ENCODE results near the gene ZNF283.
"Not testable (repeated sequence)": the region's sequence is repeated elsewhere in the genome, so short reads cannot be mapped to it uniquely, and the experiment has no call there.

ZNF283 gene

GRCh38 chr19:43814663-43815352 is 12.3 kb upstream of the ZNF283 start:
- Histone ChIP-seq H2AFZ (ENCODE audit: insufficient read depth, low read length, poor library complexity) (no peak overlapping the region), H3K27ac (ENCODE audit: low read depth, low read length) (no peak overlapping the region), H3K9me3 (ENCODE audit: insufficient read depth, low read depth, low read length) (no peaks in the 10 kb centered on the region), H3K4me2 (ENCODE audit: low read length) (no peak overlapping the region), H3K79me1 (ENCODE audit: low read length) (no peaks in the 10 kb centered on the region), H3K9ac (ENCODE audit: low read length) (no peak overlapping the region), H4K8ac (ENCODE audit: low read depth, low read length) (no peak overlapping the region), H3K27me3 (ENCODE audit: insufficient read depth, low read length) (no peaks in the 10 kb centered on the region), H3K14ac (ENCODE audit: low read length) (no peak overlapping the region), H3K4me3 (ENCODE audit: low read depth, low read length) (no peak overlapping the region), H2BK12ac (ENCODE audit: low read length) (no peak overlapping the region), H3K79me2 (ENCODE audit: control insufficient read depth, insufficient read depth, low read length, poor library complexity) (no peaks in the 10 kb centered on the region), H3K18ac (ENCODE audit: low read length) (no peak overlapping the region), H3K4me1 (ENCODE audit: control insufficient read depth in 1 of 2, insufficient read depth in 2 of 2, low read length in 2 of 2) (no peaks in the 10 kb centered on the region), H2BK120ac (ENCODE audit: insufficient read depth, low read length, poor library complexity) (no peak overlapping the region), H3K36me3 (ENCODE audit: control insufficient read depth in 1 of 2, insufficient read depth in 2 of 2, low read length in 2 of 2) (no peaks in the 10 kb centered on the region), H3K4ac (ENCODE audit: low read depth, low read length) (no peak overlapping the region), H2BK5ac (ENCODE audit: low read depth, low read length, poor library complexity) (no peak overlapping the region), H4K12ac (ENCODE audit: low read depth, low read length) (no peak overlapping the region), H3K23ac (ENCODE audit: low read length) (no peak overlapping the region), H2AK5ac (ENCODE audit: low read length) (no peak overlapping the region), H4K91ac (ENCODE audit: low read depth, low read length) (no peak overlapping the region)
- peak; percentile 60 to 63 for DNase-seq
- no CpG with 5 or more reads among the region's 5 CpGs for WGBS (ENCODE audit: extremely low coverage, insufficient coverage, insufficient read length)

- H2AFZ ChIP-seq (ENCODE audit: insufficient read depth, low read length, poor library complexity); H3K9me3 ChIP-seq (ENCODE audit: insufficient read depth, low read depth, low read length); DNase-seq; H3K27ac ChIP-seq (ENCODE audit: low read depth, low read length); H3K23ac ChIP-seq (ENCODE audit: low read length); H3K14ac ChIP-seq (ENCODE audit: low read length); H2BK12ac ChIP-seq (ENCODE audit: low read length); H4K12ac ChIP-seq (ENCODE audit: low read depth, low read length); H3K18ac ChIP-seq (ENCODE audit: low read length); H4K8ac ChIP-seq (ENCODE audit: low read depth, low read length); H2BK5ac ChIP-seq (ENCODE audit: low read depth, low read length, poor library complexity); H2BK120ac ChIP-seq (ENCODE audit: insufficient read depth, low read length, poor library complexity); H3K9ac ChIP-seq (ENCODE audit: low read length); H3K79me2 ChIP-seq (ENCODE audit: control insufficient read depth, insufficient read depth, low read length, poor library complexity); H3K79me1 ChIP-seq (ENCODE audit: low read length); H3K36me3 ChIP-seq (ENCODE audit: control insufficient read depth in 1 of 2, insufficient read depth in 2 of 2, low read length in 2 of 2); H3K4me2 ChIP-seq (ENCODE audit: low read length); H3K4ac ChIP-seq (ENCODE audit: low read depth, low read length); H2AK5ac ChIP-seq (ENCODE audit: low read length); H4K91ac ChIP-seq (ENCODE audit: low read depth, low read length); H3K27me3 ChIP-seq (ENCODE audit: insufficient read depth, low read length); H3K4me3 ChIP-seq (ENCODE audit: low read depth, low read length); H3K4me1 ChIP-seq (ENCODE audit: control insufficient read depth in 1 of 2, insufficient read depth in 2 of 2, low read length in 2 of 2): not testable (repeated sequence)
- no CpG with 5 or more reads among the region's 1 CpG for WGBS (ENCODE audit: extremely low coverage, insufficient coverage, insufficient read length)
Observed at GRCh38 chr19:43817454-43817853, 9.7 kb upstream of the ZNF283 start.

DNA sequence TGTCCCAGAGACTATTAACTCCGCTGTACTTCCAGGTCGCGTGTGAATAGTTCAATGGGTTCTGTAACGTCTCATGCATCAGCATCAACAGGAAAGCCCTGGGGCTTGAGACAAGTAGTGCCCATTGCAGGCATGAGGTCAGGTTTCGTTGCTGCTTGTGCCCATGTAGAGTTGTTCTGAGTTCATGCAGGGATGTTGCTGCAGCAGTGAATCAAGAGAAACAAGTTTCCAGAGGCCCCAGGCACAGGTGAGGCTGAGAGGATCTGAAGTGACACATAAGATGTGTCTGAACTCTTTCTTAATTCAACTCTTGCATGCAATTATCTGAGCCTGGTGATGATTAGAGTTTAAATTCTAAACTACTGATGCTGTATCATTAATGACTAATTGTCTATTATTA is 8.6 kb upstream of the ZNF283 start:
- Histone ChIP-seq H3K23ac (ENCODE audit: low read length) (no peak overlapping the region), H4K8ac (ENCODE audit: low read depth, low read length) (no peak overlapping the region), H3K27me3 (ENCODE audit: insufficient read depth, low read length) (no peaks in the 10 kb centered on the region), H2BK12ac (ENCODE audit: low read length) (no peak overlapping the region), H2BK5ac (ENCODE audit: low read depth, low read length, poor library complexity) (no peak overlapping the region), H3K18ac (ENCODE audit: low read length) (no peak overlapping the region), H3K79me1 (ENCODE audit: low read length) (no peaks in the 10 kb centered on the region), H3K4me2 (ENCODE audit: low read length) (no peak overlapping the region), H3K79me2 (ENCODE audit: control insufficient read depth, insufficient read depth, low read length, poor library complexity) (no peaks in the 10 kb centered on the region), H2BK120ac (ENCODE audit: insufficient read depth, low read length, poor library complexity) (no peak overlapping the region), H4K12ac (ENCODE audit: low read depth, low read length) (no peak overlapping the region), H3K27ac (ENCODE audit: low read depth, low read length) (no peak overlapping the region), H3K9me3 (ENCODE audit: insufficient read depth, low read depth, low read length) (peaks cover 6% of the 10 kb centered on the region), H3K36me3 (ENCODE audit: control insufficient read depth in 1 of 2, insufficient read depth in 2 of 2, low read length in 2 of 2) (no peaks in the 10 kb centered on the region), H3K4me3 (ENCODE audit: low read depth, low read length) (no peak overlapping the region), H4K91ac (ENCODE audit: low read depth, low read length) (no peak overlapping the region), H3K9ac (ENCODE audit: low read length) (no peak overlapping the region), H2AFZ (ENCODE audit: insufficient read depth, low read length, poor library complexity) (no peak overlapping the region), H3K14ac (ENCODE audit: low read length) (no peak overlapping the region), H2AK5ac (ENCODE audit: low read length) (no peak overlapping the region), H3K4ac (ENCODE audit: low read depth, low read length) (no peak overlapping the region), H3K4me1 (ENCODE audit: control insufficient read depth in 1 of 2, insufficient read depth in 2 of 2, low read length in 2 of 2) (no peaks in the 10 kb centered on the region)
- no peak for DNase-seq
- WGBS (ENCODE audit: extremely low coverage, insufficient coverage, insufficient read length), result no CpG with 5 or more reads among the region's 5 CpGs

- H2BK120ac ChIP-seq (ENCODE audit: insufficient read depth, low read length, poor library complexity), result no peak overlapping the region
- H2AFZ ChIP-seq (ENCODE audit: insufficient read depth, low read length, poor library complexity), result no peak overlapping the region
- no peak overlapping the region for H3K4me2 ChIP-seq (ENCODE audit: low read length)
- WGBS (ENCODE audit: extremely low coverage, insufficient coverage, insufficient read length), result no CpG with 5 or more reads among the region's 48 CpGs
- peak; percentile 12 to 47 for DNase-seq
- H2AK5ac ChIP-seq (ENCODE audit: low read length), result no peak overlapping the region
- H3K23ac ChIP-seq (ENCODE audit: low read length), result no peak overlapping the region
- no peaks in the 10 kb centered on the region for H3K27me3 ChIP-seq (ENCODE audit: insufficient read depth, low read length)
- H3K79me1 ChIP-seq (ENCODE audit: low read length), result no peaks in the 10 kb centered on the region
- no peaks in the 10 kb centered on the region for H3K4me1 ChIP-seq (ENCODE audit: control insufficient read depth in 1 of 2, insufficient read depth in 2 of 2, low read length in 2 of 2)
- H4K91ac ChIP-seq (ENCODE audit: low read depth, low read length), result no peak overlapping the region
- peaks cover 6% of the 10 kb centered on the region for H3K9me3 ChIP-seq (ENCODE audit: insufficient read depth, low read depth, low read length)
- H3K79me2 ChIP-seq (ENCODE audit: control insufficient read depth, insufficient read depth, low read length, poor library complexity), result no peaks in the 10 kb centered on the region
- no peak overlapping the region for H3K4me3 ChIP-seq (ENCODE audit: low read depth, low read length)
- H3K9ac ChIP-seq (ENCODE audit: low read length), result no peak overlapping the region
- no peak overlapping the region for H3K18ac ChIP-seq (ENCODE audit: low read length)
- no peaks in the 10 kb centered on the region for H3K36me3 ChIP-seq (ENCODE audit: control insufficient read depth in 1 of 2, insufficient read depth in 2 of 2, low read length in 2 of 2)
- no peak overlapping the region for H2BK12ac ChIP-seq (ENCODE audit: low read length)
- no peak overlapping the region for H4K12ac ChIP-seq (ENCODE audit: low read depth, low read length)
- H2BK5ac ChIP-seq (ENCODE audit: low read depth, low read length, poor library complexity), result no peak overlapping the region
- H3K27ac ChIP-seq (ENCODE audit: low read depth, low read length), result no peak overlapping the region
- H3K4ac ChIP-seq (ENCODE audit: low read depth, low read length), result no peak overlapping the region
- no peak overlapping the region for H3K14ac ChIP-seq (ENCODE audit: low read length)
- H4K8ac ChIP-seq (ENCODE audit: low read depth, low read length), result no peak overlapping the region
Observed at GRCh38 chr19:43820098-43820883, 6.8 kb upstream of the ZNF283 start.
